GM12878 (cell line): ENCODE measurements around the gene ABHD17C.

Source experiments
- EP300 ChIP-seq, 2 experiments: fragments of 150-350 bp in 1 of 2; IDR thresholded peaks; 2 replicates each; pipeline ENCODE4 v1.6.1; 2011 to 2012; ENCODE audit warnings: low read depth in 2 of 2, low read length in 2 of 2, borderline replicate concordance in 1 of 2, improper control_type of control experiment in 1 of 2, inconsistent platforms in 1 of 2; ENCODE audit not compliant: control insufficient read depth in 1 of 2
- ZBTB11 ChIP-seq: fragments of 450-650 bp; formaldehyde crosslinking; IDR thresholded peaks from 2 replicates; pipeline ENCODE4 v1.5.0; 2022; ENCODE audit warnings: mild to moderate bottlenecking, missing genetic modification characterization

- TF ChIP-seq ZBTB11 (CRISPR knock-in tag) (no peak), EP300 (IDR thresholded peaks at IDR 0.05; ENCODE audit: borderline replicate concordance in 1 of 2, control insufficient read depth in 1 of 2, low read depth in 2 of 2, low read length in 2 of 2) (no peak)
These were observed 66.6 kb downstream of the ABHD17C start for GRCh38 chr15:80761754-80762153.
